ENCODE data around the gene SHROOM2. TPM values are rescaled to one million over a fixed set of nuclear protein-coding genes. Genes with fewer than 3 reads are reported as not detected.
"Not testable (repeated sequence)": the region's sequence is repeated elsewhere in the genome, so short reads cannot be mapped to it uniquely, and the experiment has no call there.

SHROOM2 gene
- total RNA-seq, 1 experiment from 2014 or later = 14.1 TPM

GRCh38 chrX:9765072-9765736, 21.0 kb upstream of the SHROOM2 start:
- intact Hi-C loops (cut with micrococcal nuclease; ENCODE audit: unreplicated experiment) = no loop called here
- H3K27me3 Mint-ChIP-seq (ENCODE audit: unreplicated experiment) = no peaks in the 10 kb centered on the region
- H3K4me3 Mint-ChIP-seq (ENCODE audit: low read depth, unreplicated experiment) = no peak overlapping the region

GRCh38 chrX:9765737-9766097, 20.5 kb upstream of the SHROOM2 start, which contains the start of gene GPR143:
Gene GPR143 (minus strand): TSS chrX:9765847. CDS start chrX:9765817, 30 bp downstream.
- peaks cover 2% of the 10 kb centered on the region for H3K9me3 Mint-ChIP-seq (ENCODE audit: low read depth, unreplicated experiment)
- H3K4me3 Mint-ChIP-seq (ENCODE audit: low read depth, unreplicated experiment) = no peak within 1 kb of the TSS
- no peaks in the 10 kb centered on the region for H3K27me3 Mint-ChIP-seq (ENCODE audit: unreplicated experiment)

More at GRCh38 chrX:9765072-9765736, 21.0 kb upstream of the SHROOM2 start:
- H3K4me1 Mint-ChIP-seq (ENCODE audit: low read depth, unreplicated experiment) = peaks cover 6% of the 10 kb centered on the region
- no peak for DNase-seq
- BruUV-seq (replicated peaks) = no TSS peak
- TF ChIP-seq CTCF (IDR thresholded peaks at IDR 0.05; ENCODE audit: unreplicated experiment) = no peak
- CTCF ChIA-PET = no interaction called here
- H3K36me3 Mint-ChIP-seq (ENCODE audit: insufficient read depth, unreplicated experiment) = no peaks in the 10 kb centered on the region
- H3K9me3 Mint-ChIP-seq (ENCODE audit: low read depth, unreplicated experiment) = peaks cover 2% of the 10 kb centered on the region
- no peak overlapping the region for H3K27ac Mint-ChIP-seq (ENCODE audit: unreplicated experiment)

GRCh38 chrX:9767375-9767774, 18.9 kb upstream of the SHROOM2 start:
- CTCF ChIA-PET = no interaction called here
- no peak for TF ChIP-seq CTCF (IDR thresholded peaks at IDR 0.05; ENCODE audit: unreplicated experiment)
- H3K27me3 Mint-ChIP-seq (ENCODE audit: unreplicated experiment) = no peaks in the 10 kb centered on the region
- no peak overlapping the region for H3K27ac Mint-ChIP-seq (ENCODE audit: unreplicated experiment)
- intact Hi-C loops (cut with micrococcal nuclease; ENCODE audit: unreplicated experiment) = no loop called here
- peaks cover 14% of the 10 kb centered on the region for H3K4me1 Mint-ChIP-seq (ENCODE audit: low read depth, unreplicated experiment)
- H3K36me3 Mint-ChIP-seq (ENCODE audit: insufficient read depth, unreplicated experiment) = no peaks in the 10 kb centered on the region
- no peak overlapping the region for H3K4me3 Mint-ChIP-seq (ENCODE audit: low read depth, unreplicated experiment)
- DNase-seq = no peak
- no TSS peak for BruUV-seq (replicated peaks)
- H3K9me3 Mint-ChIP-seq (ENCODE audit: low read depth, unreplicated experiment) = peaks cover 2% of the 10 kb centered on the region

More at GRCh38 chrX:9765737-9766097, 20.5 kb upstream of the SHROOM2 start, which contains the start of gene GPR143:
- DNase-seq = no peak
- no peaks in the 10 kb centered on the region for H3K36me3 Mint-ChIP-seq (ENCODE audit: insufficient read depth, unreplicated experiment)
- CTCF ChIA-PET = no interaction called here
- intact Hi-C loops (cut with micrococcal nuclease; ENCODE audit: unreplicated experiment) = no loop called here
- no TSS peak for BruUV-seq (replicated peaks)
- no peak within 1 kb of the TSS for H3K27ac Mint-ChIP-seq (ENCODE audit: unreplicated experiment)
- peaks cover 11% of the 10 kb centered on the region for H3K4me1 Mint-ChIP-seq (ENCODE audit: low read depth, unreplicated experiment)
- no peak for TF ChIP-seq CTCF (IDR thresholded peaks at IDR 0.05; ENCODE audit: unreplicated experiment)

- BruUV-seq (replicated peaks); H3K4me3 Mint-ChIP-seq (ENCODE audit: low read depth, unreplicated experiment); H3K27ac Mint-ChIP-seq (ENCODE audit: unreplicated experiment); intact Hi-C loops (cut with micrococcal nuclease; ENCODE audit: unreplicated experiment); H3K36me3 Mint-ChIP-seq (ENCODE audit: insufficient read depth, unreplicated experiment); H3K27me3 Mint-ChIP-seq (ENCODE audit: unreplicated experiment); DNase-seq; H3K9me3 Mint-ChIP-seq (ENCODE audit: low read depth, unreplicated experiment): not testable (repeated sequence)
- CTCF ChIA-PET = interaction anchor here (0.7 kb wide), 1 partner anchor 19 kb away, joined by 3 read pairs; no protein-coding TSS in a partner anchor
- peaks cover 14% of the 10 kb centered on the region for H3K4me1 Mint-ChIP-seq (ENCODE audit: low read depth, unreplicated experiment)
Observed at GRCh38 chrX:9768321-9768839, 17.8 kb upstream of the SHROOM2 start.

- Mint-ChIP-seq H3K9me3 (ENCODE audit: low read depth, unreplicated experiment) (peaks cover 2% of the 10 kb centered on the region), H3K36me3 (ENCODE audit: insufficient read depth, unreplicated experiment) (peaks cover 5% of the 10 kb centered on the region)
- no peak for TF ChIP-seq CTCF (IDR thresholded peaks at IDR 0.05; ENCODE audit: unreplicated experiment)
Observed at GRCh38 chrX:9770319-9770718, 15.9 kb upstream of the SHROOM2 start.

More at GRCh38 chrX:9770319-9770718, 15.9 kb upstream of the SHROOM2 start:
- BruUV-seq (replicated peaks) = no TSS peak
- Mint-ChIP-seq H3K4me1 (ENCODE audit: low read depth, unreplicated experiment) (peaks cover 14% of the 10 kb centered on the region), H3K27me3 (ENCODE audit: unreplicated experiment) (no peaks in the 10 kb centered on the region), H3K27ac (ENCODE audit: unreplicated experiment) (no peak overlapping the region), H3K4me3 (ENCODE audit: low read depth, unreplicated experiment) (no peak overlapping the region)
- no peak for DNase-seq
- CTCF ChIA-PET = no interaction called here
- intact Hi-C loops (cut with micrococcal nuclease; ENCODE audit: unreplicated experiment) = no loop called here
